Frontal cortex (tissue), 4 donors: ENCODE data around the gene CHN1. TPM values are rescaled to one million over a fixed set of nuclear protein-coding genes. Genes with fewer than 3 reads are reported as not detected.

ENCODE experiments used
- DNase-seq, 2 donors: peaks; one replicate each; pipeline ENCODE4 v3.0.0; 2012; ENCODE audit warnings: low spot score in 2 of 2
- FAIRE-seq: peaks from 2 replicates; lab custom pipeline; 2012; peaks lifted over from hg19 to GRCh38; lab: Jason Lieb, UNC
- total RNA-seq: library from RNA; depleted of rRNA; stranded (reverse); fragments of >200 nt; gene quantifications from one replicate; pipeline ENCODE4 v1.2.3, GENCODE V29; 2014
- donor health status: control.
- donor health status: control.
- donor health status: control.

CHN1 gene
- total RNA-seq, 1 donor from 2014 or later: 57.1 TPM

DNA sequence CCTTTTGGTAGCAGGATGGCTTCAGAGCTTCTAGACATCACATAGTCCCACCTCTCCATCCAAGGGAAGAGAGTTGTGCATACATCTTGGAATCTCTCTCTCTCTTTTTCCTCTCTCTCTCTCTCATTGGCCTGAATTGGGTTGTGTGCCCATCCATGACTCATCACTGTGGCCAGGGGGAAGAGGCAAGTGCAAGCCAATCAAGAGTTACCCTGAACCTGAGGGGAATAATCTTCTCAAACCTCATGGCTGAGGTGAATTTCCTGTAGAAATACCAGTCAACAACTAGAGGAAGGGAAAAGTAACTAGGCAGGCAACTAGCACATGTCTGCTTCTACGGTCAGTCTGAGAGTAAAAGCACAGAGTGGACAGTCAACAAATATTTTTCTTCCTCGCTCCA is 7.3 kb upstream of the CHN1 start:
- DNase-seq: no peak
- no peak for FAIRE-seq

DNA sequence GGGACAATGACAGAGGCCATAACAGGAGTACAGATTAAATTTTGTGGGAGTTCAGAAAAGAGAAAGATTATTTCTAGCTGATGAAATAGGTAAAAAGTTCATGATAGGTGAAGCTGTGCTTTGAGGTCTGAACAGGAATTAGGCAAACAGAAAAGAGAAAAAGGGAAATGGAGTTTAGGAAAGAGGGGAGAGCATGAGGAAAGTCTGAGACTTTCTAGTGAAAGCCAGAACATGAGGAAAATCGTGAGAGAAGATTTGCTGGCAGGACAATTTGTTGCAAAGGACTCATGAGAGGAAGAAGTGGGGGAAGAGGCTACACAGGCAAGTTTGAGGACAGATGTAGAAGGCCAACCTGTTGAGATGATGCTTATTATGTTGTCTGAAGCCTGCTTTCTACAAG is 6.3 kb upstream of the CHN1 start:
- no peak for DNase-seq
- FAIRE-seq: no peak

GRCh38 chr2:175010848-175011254 is 5.7 kb upstream of the CHN1 start:
- FAIRE-seq: no peak
- DNase-seq: no peak

DNA sequence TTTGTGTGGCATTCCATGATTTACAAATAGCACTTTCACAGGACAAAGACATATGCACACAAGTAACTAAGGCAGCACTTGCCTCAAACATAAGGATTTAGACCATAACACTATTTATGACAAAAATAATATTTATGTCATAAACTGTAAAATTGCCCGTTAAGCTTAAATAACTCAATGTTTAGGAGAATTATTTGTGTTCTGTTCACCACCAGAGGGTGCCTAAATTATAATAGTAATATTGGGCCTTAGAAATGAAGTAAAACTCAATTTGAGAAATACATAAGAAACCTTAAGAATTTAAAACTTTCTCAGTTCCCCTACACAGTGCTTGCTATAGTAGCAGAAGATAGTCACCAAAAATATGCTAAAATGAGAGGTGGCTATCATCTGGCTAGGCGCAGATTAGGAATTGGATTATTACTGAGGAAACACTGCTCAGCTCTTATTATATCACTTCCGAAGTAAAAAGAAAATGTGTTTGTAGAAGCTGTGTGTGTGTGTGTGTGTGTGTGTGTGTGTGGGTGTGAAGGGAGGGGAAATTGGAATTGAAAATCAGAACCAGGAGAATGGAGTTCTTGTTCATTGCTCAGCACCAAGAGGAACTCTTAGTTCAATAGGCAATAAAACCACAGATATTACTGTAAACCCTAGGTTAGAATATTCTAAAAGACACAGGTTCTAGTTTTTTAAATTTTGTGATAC is 4.9 kb upstream of the CHN1 start:
- FAIRE-seq: no peak
- DNase-seq: no peak

DNA sequence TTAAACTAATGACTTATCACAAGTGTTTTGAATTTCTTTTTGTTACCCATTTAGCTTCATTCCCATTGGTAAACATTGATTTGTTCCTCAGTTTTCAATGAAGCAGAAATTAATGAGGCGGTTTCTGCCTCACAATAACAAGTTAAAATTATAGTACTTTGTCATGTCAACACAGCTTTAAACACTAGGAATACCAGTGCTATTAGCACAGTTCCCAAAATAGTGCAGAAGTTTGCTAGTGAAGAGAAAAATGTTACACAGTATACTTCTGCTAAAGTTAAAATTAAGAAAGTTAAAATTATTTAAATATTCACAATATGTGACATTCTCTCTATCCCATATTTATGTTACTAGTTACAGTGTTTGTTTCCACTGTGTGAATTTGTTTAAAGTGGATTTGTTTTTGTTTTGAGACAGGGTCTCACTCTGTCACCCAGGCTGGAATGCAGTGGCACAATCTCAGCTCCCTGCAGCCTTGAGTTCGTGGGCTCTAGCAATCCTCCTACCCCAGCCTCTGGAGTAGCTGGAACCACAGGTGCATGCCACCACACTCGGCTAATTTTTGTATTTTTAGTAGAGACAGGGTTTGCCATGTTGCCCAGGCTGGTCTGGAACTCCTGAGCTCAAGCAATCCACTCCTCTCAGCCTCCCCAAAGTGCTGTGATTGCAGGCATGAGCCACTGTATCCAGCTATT is 3.8 kb upstream of the CHN1 start:
- no peak for FAIRE-seq

GRCh38 chr2:175008009-175008408 is 2.8 kb upstream of the CHN1 start:
- FAIRE-seq: no peak
- no peak for DNase-seq

More for the DNA sequence above, 3.8 kb upstream of the CHN1 start:
- no peak for DNase-seq

DNA sequence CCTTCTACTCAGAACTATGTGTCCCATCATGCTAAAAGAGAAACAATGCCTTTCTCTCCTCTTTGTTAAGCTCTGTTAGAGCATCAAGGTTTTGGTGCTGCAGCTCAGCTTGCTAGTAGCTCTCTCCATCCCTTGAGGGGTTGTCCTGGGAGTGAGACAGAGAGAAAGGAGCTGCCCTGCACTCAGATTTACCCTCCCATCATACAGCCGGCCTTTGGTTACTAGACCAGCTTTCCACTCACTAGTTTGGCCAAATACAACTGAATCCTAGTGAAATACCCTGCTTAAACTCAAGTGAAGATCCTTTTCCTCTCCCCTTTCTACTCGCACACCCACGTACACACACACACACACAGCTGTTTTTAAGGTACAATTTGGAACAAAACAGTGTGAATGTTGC is 2.3 kb upstream of the CHN1 start:
- no peak for FAIRE-seq

DNA sequence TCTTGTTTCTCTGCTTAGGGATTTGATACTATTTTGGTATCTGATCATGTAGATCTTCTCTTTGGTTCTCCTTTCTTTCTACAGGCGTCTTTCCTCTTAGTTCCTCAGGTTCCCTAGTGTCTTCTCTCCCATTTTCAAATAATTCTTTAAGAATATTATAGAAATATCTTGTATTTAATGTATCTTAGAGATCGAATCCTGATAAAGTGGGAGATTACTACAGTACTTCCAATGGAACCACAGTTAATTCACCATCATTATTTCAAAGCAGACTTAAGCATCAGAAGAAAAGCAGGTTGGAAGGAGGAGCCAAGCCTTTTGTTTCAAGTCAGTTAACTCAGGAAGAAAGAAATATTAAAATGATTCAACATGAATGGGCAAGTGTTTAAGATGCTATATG is 1.1 kb upstream of the CHN1 start:
- FAIRE-seq: no peak
- DNase-seq: no peak

More for the DNA sequence above, 2.3 kb upstream of the CHN1 start:
- no peak for DNase-seq

- FAIRE-seq: no peak
Observed at GRCh38 chr2:175005733-175006264, 618 bp upstream of the CHN1 start.

DNA sequence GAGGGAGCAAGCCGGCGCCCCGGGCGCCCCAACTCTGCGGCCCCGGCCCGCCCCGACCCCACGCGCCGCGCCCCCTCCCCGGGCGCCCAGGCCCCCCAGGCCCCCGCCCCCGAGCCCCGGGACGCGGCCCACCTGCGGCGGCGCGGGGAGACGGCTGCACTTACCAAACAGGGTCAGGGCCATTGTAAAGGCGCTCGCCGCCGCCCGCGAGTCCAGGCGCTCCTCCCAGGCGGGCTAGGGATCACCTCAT is 526 bp downstream of the CHN1 start:
- FAIRE-seq: no peak
- DNase-seq: peak; percentile 32 to 50

More at GRCh38 chr2:175005733-175006264, 618 bp upstream of the CHN1 start:
- DNase-seq: no peak

DNA sequence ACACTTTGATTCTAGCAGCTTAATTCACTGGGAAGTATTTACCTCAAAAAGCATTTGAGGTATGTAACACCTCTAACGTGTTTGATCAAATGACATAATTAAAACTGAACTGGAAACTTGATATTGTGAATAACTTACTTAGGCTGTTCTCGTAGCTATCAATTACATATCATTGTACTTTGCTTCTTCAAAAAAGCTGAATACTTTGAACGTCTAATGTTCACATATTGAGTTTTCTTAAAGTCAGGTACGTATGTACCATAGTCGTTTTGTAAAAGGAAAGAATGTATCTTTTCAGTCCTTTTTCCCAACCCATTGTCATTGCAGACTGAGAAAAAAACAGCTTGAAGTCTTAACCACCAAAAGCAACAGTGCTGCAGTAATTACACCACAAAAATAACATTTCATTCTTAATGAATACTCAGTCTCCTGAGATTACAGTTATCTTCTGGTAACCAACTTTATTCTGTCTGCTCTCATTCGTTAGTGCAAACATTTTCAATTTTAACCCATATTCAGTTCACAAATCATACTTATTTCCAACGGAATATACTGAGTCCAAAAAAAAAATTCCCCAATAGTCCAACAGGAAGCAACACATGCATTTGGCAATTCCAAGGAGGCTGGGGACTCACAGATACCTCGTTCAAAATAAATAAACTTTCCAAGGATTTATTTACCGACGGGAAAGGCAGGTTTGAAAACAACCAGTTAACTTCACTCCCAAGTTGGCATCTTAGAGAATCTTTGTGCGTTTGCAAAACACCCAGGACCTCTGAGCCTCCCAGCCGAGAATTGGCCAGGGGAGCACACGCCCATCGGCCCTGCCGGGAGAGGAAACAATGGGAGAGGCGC is 1.1 kb downstream of the CHN1 start:
- no peak for FAIRE-seq
- no peak for DNase-seq

DNA sequence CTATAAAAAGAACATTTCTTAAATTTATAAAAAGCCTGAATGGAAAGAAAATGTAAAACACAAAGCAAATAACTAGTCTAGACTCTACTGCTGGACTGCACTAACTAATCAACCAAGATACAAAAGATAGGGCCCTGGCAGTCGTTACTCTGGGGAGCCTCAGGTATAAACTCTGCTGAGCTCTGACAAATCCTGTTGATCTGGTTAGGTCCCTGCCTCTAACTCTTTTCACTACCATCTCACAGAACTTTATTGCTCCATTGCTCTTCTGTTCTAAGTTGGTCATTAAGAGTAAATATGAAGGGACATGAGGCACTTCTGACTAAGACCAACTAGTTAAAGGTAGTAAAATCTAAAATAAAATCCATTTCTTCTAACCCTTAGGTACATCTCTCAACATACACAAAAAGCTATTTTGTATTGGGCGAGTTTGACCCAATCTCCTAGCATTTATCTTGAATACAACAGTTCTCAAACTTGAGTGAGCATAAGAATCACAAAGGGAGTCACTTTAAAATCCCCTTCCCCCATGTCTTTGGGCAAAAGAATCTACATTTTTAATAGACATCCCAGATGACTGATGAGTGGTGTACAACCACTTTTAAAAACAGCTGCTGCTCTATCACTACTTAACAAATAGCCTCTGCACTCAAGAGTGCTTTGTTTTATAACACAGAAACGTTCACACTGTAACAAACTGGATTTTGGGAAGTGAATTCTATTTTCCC is 2.5 kb downstream of the CHN1 start:
- FAIRE-seq (no peak), DNase-seq (no peak)

GRCh38 chr2:175001566-175001965 is 3.6 kb downstream of the CHN1 start:
- FAIRE-seq: no peak
- no peak for DNase-seq

DNA sequence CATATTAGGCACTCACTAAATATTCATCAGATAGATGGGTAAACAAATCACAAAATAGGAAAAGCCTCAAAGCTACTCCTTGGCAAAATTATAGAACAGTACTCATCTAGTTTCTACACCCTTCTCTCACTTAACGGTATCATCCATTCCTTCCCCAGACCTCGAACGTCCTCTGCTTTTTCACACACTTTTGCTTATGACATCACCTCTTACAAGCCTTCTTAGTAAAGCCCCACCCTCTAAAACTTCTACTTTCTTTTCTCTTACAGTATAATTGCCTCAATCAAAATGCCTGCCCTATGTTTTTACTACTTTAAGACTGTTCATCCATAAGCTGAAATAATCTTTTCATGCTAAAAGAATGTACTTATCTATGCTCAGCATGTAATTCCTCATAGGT is 8.1 kb downstream of the CHN1 start:
- DNase-seq: no peak
- no peak for FAIRE-seq

GRCh38 chr2:174996622-174997021 is 8.6 kb downstream of the CHN1 start:
- DNase-seq (no peak), FAIRE-seq (no peak)

GRCh38 chr2:174994381-174994780 is 10.8 kb downstream of the CHN1 start:
- DNase-seq (no peak), FAIRE-seq (no peak)

DNA sequence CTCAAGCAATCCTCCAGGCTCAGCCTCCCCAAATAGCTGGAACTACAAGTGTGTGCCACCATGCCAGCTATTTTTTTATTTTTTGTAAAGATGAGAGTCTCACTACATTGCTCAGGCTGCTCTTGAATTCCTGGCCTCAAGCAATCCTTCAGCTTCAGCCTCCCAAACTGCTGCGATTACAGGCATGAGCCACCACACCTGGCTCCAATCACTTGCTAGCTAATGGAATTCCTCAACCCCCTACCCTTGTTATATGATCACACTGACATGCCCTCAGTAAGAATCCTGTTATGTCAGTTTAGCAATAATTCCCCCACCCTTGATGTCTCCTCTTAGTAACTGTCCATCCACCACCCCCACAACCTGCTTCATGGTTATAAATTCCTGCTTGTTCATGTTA is 12.3 kb downstream of the CHN1 start:
- no peak for DNase-seq
- no peak for FAIRE-seq

- no peak for DNase-seq
- FAIRE-seq: peak; percentile 82
Observed at GRCh38 chr2:174985614-174986013, 19.6 kb downstream of the CHN1 start.

- FAIRE-seq (no peak), DNase-seq (no peak)
Observed at GRCh38 chr2:174984561-174984960, 20.6 kb downstream of the CHN1 start.

DNA sequence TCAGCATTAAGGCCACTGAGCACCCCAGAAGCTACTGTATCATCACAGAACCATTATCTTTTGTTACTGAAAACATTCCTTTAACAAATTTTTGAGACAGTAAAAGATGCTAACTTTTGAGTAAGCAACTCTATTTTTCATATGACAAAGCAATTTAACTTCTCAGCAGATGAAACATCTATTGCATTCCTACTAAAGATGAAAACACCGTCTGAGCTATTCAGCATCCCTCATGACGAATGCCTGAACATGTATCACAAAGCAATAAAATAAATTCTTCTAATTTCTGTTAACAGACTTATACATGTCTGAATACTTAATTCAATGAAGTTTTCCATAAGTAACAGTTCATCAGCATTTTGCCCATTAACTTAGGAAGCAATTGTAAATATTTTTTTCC is 23.9 kb downstream of the CHN1 start:
- FAIRE-seq (no peak), DNase-seq (no peak)
